Glutamatergic neuron (in vitro differentiated cells): ENCODE results near the gene RHCG. TPM values are rescaled to one million over a fixed set of nuclear protein-coding genes. Genes with fewer than 3 reads are reported as not detected.

Experiments used
- DNase-seq: peaks from one replicate; pipeline ENCODE4 v3.0.0; 2022
- H3K27ac Mint-ChIP-seq: one replicate; pipeline ENCODE4 v1.8.0; 2020; ENCODE audit warnings: mild to moderate bottlenecking, mixed read lengths, inconsistent platforms; ENCODE audit not compliant: unreplicated experiment
- H3K27me3 Mint-ChIP-seq: one replicate; pipeline ENCODE4 v1.8.0; 2020; ENCODE audit warnings: mild to moderate bottlenecking, moderate library complexity, mixed read lengths, inconsistent platforms; ENCODE audit not compliant: unreplicated experiment
- H3K36me3 Mint-ChIP-seq: one replicate; pipeline ENCODE4 v1.8.0; 2020; ENCODE audit warnings: mild to moderate bottlenecking, mixed read lengths, inconsistent platforms; ENCODE audit not compliant: unreplicated experiment
- H3K4me1 Mint-ChIP-seq: one replicate; pipeline ENCODE4 v1.8.0; 2020; ENCODE audit warnings: mild to moderate bottlenecking, low read depth, mixed read lengths, inconsistent platforms; ENCODE audit not compliant: unreplicated experiment
- H3K4me3 Mint-ChIP-seq: one replicate; pipeline ENCODE4 v1.8.0; 2020; ENCODE audit warnings: mild to moderate bottlenecking, mixed read lengths, inconsistent platforms; ENCODE audit not compliant: unreplicated experiment
- H3K9me3 Mint-ChIP-seq: one replicate; pipeline ENCODE4 v1.8.0; 2020; ENCODE audit warnings: mild to moderate bottlenecking, moderate library complexity, mixed read lengths, inconsistent platforms; ENCODE audit not compliant: unreplicated experiment
- CTCF ChIP-seq: fragments of 200-600 bp; sonication (generic); IDR thresholded peaks from one replicate; pipeline ENCODE4 v1.5.0; 2021; ENCODE audit not compliant: partially characterized antibody, unreplicated experiment
- total RNA-seq: library from RNA; stranded (reverse); fragmentation: NEBNext Ultra II Directional; extraction: Animal tissue kit (Norgen Biotek cat#: 25700); gene quantifications from one replicate; pipeline ENCODE4 v1.2.1, GENCODE V29; 2021; ENCODE audit not compliant: unreplicated experiment

RHCG gene
- total RNA-seq, 1 donor from 2014 or later: not detected

DNA sequence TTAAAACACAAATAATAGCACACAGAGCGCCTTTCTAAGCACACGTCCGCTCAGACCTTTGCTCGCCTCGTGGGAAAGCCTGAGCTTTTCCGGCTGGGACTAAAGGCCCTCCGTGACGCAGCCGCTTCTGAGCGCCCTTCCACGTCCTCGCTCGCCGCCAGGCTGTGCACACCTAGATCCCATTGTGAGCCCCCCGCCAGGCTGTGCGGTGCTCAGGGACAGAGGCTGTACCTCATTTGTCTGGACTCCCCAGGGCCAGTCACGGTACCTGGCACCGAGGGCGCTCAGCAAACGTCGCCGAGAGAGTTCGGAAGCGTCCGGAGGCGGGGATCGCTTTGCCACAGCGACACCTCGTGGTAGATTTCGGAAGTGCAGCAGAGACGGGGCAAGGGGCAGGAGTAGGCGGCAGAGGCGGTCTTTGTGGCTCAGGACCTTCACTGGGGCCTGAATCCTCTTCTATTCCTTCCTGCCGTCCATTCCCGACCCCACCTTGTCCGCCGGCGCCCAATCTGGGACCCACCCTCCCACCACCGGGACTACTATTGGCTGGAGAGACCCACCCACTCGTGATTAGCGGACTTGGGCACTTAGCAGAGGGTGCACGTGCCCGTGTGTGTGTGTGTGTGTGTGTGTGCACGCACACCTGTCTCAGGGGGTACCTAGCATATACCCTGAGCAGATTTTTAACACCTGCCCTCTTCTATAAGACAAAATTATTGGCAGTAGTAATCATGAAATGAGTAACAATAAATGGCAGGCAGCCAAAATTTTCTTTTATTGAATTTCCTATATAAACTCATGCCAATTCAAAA is 65.6 kb downstream of the RHCG start:
- no peak overlapping the region for H3K27ac Mint-ChIP-seq
- no peaks in the 10 kb centered on the region for H3K9me3 Mint-ChIP-seq
- H3K36me3 Mint-ChIP-seq: no peaks in the 10 kb centered on the region
- H3K27me3 Mint-ChIP-seq: peaks cover 8% of the 10 kb centered on the region
- peak overlapping the region; percentile 68 for H3K4me3 Mint-ChIP-seq
- DNase-seq: peak; percentile 95
- peaks cover 4% of the 10 kb centered on the region for H3K4me1 Mint-ChIP-seq
- TF ChIP-seq CTCF: peak; percentile 100

- Mint-ChIP-seq H3K27ac (no peak overlapping the region), H3K36me3 (no peaks in the 10 kb centered on the region), H3K27me3 (peaks cover 9% of the 10 kb centered on the region), H3K4me1 (peaks cover 5% of the 10 kb centered on the region), H3K9me3 (no peaks in the 10 kb centered on the region), H3K4me3 (peak overlapping the region; percentile 68)
- no peak for DNase-seq
- TF ChIP-seq CTCF: no peak
These were observed 66.4 kb downstream of the RHCG start for GRCh38 chr15:89429986-89430385.

GRCh38 chr15:89429023-89429422 is 67.4 kb downstream of the RHCG start:
- DNase-seq: no peak
- no peaks in the 10 kb centered on the region for H3K9me3 Mint-ChIP-seq

DNA sequence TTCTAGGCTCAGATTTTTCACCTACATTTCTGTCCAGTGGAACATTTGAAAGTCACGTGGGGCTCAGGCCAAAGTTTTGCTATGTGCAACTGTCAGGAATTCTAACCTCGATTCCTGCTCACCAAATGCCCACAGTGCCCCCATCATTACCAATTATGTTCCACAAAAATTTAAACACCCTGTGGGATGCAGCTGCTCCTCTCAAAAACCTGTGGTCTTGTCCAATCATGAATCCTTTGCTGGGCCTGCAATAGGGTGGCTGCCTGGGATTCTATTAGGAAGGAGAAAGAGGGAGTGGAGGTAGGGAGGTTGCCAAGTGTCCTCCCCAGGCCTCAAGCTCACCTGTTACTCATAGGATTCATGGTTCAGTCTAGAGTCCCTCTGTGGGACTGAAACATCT is 68.1 kb downstream of the RHCG start:
- H3K27ac Mint-ChIP-seq: no peak overlapping the region
- H3K4me1 Mint-ChIP-seq: peaks cover 2% of the 10 kb centered on the region
- H3K36me3 Mint-ChIP-seq: no peaks in the 10 kb centered on the region
- peaks cover 9% of the 10 kb centered on the region for H3K27me3 Mint-ChIP-seq
- TF ChIP-seq CTCF: no peak
- no peaks in the 10 kb centered on the region for H3K9me3 Mint-ChIP-seq
- DNase-seq: no peak
- no peak overlapping the region for H3K4me3 Mint-ChIP-seq

More at GRCh38 chr15:89429023-89429422, 67.4 kb downstream of the RHCG start:
- Mint-ChIP-seq H3K4me3 (no peak overlapping the region), H3K27ac (no peak overlapping the region), H3K4me1 (peaks cover 4% of the 10 kb centered on the region), H3K36me3 (no peaks in the 10 kb centered on the region), H3K27me3 (peaks cover 9% of the 10 kb centered on the region)
- TF ChIP-seq CTCF: no peak

- peaks cover 2% of the 10 kb centered on the region for H3K4me1 Mint-ChIP-seq
- H3K27me3 Mint-ChIP-seq: peaks cover 15% of the 10 kb centered on the region
- H3K36me3 Mint-ChIP-seq: no peaks in the 10 kb centered on the region
- no peak for TF ChIP-seq CTCF
- no peak for DNase-seq
- H3K27ac Mint-ChIP-seq: no peak overlapping the region
- H3K9me3 Mint-ChIP-seq: no peaks in the 10 kb centered on the region
- H3K4me3 Mint-ChIP-seq: no peak overlapping the region
These were observed 69.9 kb downstream of the RHCG start for GRCh38 chr15:89426500-89426899.
